Lower leg skin (tissue), 3 donors: Measurements from ENCODE around the gene SMG7.

ENCODE experiments used
- CTCF ChIP-seq, 3 donors: fragments of 450-650 bp; IDR thresholded peaks; one replicate each; pipeline ENCODE4 v1.5.1; 2016; ENCODE audit warnings: antibody characterized with exemption in 3 of 3, mild to moderate bottlenecking in 3 of 3, moderate library complexity in 2 of 3
- POLR2A ChIP-seq, 2 donors: fragments of 450-650 bp; IDR thresholded peaks; one replicate each; pipeline ENCODE4 v1.6.1; 2016 to 2017; ENCODE audit warnings: antibody characterized with exemption in 2 of 2, mild to moderate bottlenecking in 1 of 2, moderate library complexity in 1 of 2

DNA sequence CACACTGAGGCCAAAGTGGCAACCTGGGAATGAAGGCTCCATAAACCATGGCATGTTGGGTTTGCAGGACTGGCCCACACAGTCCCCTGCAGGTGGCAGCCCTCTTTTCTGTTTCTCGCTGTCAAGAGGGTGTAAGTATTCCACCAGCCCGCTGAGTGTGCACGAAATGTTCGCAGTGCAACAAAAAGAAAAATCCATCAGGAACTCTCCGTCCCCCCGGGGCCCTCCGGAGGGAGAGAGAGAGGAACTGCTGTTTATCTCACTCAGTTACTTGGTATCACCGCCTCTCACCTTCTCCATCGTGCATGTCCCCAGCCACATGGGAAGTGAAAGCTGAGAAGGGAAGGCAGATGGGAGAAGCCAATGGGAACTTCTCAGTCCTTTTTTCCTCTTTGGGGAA is 79.6 kb downstream of the SMG7 start:
- no peak for TF ChIP-seq CTCF (IDR thresholded peaks at IDR 0.05)
- no peak for TF ChIP-seq POLR2A (IDR thresholded peaks at IDR 0.05)
